T-helper 1 cell (primary cell): ENCODE measurements around the gene LRP3.

Source experiments
- DNase-seq, 5 donors: peaks; one replicate each; pipeline ENCODE4 v3.0.0-alpha.2; 2012 to 2020

Gene LRP3

GRCh38 chr19:33240181-33240771, 46.1 kb downstream of the LRP3 start:
- no peak for DNase-seq

- no peak for DNase-seq
Measured at GRCh38 chr19:33241091-33241529, 47.0 kb downstream of the LRP3 start.

DNA sequence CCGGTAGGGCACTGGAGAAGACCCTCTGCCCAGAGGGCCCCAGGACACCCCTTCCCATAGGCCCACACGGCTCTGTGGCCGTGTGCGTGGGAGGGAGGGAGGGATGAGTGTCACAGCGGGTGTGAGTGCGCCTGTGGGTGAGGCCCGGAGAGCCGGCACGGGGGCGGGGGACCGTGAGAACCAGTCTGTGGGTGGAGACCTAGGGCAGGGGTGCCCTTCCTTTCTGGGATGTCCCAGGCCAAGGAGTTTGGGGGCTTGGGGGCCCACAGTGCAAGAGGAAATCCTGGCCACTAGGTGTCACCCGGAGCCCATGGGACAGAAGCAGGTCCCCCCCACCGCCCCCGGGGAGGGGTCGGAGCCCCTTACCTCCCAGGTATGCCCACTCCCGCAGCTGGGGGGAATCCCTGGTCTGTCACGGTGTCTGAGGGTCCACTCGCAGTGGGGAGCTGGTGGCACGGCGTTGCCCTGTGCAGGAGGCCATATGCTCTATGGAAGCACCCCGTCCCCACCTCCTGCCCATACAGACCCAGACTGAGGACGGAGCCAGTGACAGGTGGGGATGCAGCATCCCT, 47.5 kb downstream of the LRP3 start:
- DNase-seq = no peak

GRCh38 chr19:33242131-33242530, 48.0 kb downstream of the LRP3 start:
- no peak for DNase-seq

GRCh38 chr19:33242911-33243310, 48.8 kb downstream of the LRP3 start:
- DNase-seq = no peak

- DNase-seq = no peak
Measured at GRCh38 chr19:33245948-33246708, 52.0 kb downstream of the LRP3 start.

DNA sequence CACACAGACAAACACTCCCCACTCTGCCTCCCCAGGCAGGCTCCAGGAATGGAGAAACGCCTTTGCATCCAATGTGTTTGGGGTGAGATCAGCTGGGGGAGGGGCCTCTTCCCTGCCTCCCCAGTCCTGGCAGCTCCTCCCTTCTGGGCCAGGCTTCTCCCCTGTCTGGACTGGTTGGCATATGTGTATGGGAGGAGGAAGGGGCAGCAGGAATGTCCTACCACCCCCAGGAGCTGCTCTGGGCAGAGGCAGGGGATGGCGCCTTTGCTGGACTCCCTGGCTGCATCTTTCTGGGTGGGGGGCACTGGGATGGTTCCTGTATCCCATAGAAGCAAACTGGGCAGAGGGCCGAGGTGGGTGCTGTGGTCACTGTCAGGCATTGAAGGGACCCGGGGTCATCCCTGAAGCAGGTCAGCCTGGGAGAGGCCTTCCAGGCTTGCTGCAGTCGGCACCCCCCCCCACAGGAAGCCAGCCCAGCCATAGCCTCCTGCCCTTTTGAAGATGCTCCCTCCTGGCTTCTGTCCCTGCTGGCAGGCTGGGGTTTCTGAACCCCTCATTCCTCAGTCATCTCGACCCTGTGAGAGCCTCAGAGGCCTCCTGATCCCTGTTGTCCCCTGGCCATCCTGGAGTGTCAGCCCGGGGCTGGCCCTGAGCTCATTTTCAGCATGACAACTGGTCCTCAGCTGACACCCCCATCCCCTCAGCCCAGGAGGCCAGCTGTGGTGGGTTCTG, 52.7 kb downstream of the LRP3 start:
- no peak for DNase-seq

- DNase-seq = no peak
Measured at GRCh38 chr19:33247441-33247819, 53.3 kb downstream of the LRP3 start.

DNA sequence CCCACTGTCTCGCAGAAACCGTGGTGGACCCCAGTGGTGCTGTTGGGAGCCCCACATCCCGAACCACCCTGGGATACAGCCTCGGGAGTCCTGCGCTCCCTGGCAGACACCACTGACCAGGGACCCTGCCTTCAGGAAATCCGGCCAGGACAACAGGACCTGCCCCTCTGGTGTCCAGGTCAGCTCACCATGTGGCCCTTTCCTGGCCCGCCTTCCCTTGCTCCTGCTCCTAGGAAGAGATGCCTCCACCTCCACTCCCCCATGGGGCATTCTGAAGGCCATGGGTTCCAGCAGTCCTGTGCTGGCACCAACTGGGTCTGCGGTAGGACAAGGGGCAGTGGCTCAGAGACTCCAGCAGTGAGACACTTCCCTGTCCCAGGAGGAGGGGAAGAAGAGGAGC, 54.0 kb downstream of the LRP3 start:
- no peak for DNase-seq

- no peak for DNase-seq
Measured at GRCh38 chr19:33248553-33248953, 54.4 kb downstream of the LRP3 start.

DNA sequence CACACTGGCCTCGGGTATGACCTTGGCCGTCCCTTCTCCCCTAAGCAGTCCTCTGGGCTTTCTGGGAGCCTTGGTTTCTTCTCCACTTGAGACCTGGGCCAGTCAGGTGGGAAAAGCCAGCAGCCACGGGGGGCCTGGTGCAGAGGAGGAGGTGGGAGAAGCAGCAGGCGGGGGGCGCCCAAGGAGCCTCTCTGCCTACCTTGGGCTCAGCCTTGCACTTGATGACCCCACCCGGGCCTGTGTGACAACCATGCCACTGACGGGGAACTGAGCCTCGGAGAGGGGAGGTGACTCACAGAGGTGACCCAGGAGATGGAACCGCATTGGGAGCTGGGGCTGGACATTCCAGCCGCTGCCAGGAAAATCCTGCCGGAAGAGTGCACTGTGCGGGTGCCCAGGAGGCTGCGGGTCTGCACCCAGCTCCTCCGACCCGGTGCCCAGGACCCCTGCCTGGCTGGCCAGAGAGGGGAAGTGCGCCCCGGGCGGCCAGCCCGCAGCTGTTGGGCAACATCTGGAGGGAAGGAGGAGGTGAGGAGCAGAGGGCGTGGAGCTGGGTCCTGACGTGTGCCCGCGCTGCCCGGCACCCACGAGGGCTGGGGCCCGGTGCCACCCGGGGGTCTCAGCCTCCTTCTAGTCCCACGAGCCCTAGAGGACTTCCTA, 55.0 kb downstream of the LRP3 start:
- no peak for DNase-seq

GRCh38 chr19:33249740-33250366, 55.7 kb downstream of the LRP3 start:
- no peak for DNase-seq

DNA sequence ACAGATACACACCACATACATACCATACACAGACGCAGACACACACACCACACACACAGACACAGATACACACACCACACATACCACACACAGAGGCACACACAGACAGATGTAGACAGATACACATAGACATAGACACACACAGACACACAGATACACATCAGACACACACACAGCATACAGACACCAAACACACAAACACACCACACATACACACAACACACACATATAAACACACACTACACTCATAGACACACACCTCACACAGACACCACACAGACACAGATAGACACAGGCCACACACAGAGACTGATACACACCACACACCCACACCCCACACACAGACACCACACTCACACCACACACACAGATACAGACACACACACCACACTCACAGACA, 56.4 kb downstream of the LRP3 start:
- DNase-seq = no peak

DNA sequence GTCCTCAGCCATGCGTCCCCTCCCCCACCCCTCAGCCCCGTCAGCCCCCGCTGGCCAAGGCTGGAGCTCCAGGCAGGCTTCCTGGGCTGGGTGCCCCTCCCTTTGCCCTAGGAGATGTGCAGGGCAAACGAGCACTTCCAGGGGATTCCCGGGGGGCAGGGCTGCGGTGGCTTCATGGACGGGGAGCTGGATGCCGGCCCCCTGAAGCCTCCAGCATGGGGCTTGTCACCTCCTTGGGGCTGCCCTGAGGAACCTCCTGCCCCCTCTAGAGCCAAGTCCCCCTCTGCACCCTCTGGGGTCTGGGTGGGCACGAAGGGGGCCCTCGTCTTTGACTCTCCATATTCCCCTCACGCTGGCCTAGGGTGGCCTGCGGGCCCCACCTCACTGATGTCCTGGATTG, 56.9 kb downstream of the LRP3 start:
- DNase-seq = no peak

DNA sequence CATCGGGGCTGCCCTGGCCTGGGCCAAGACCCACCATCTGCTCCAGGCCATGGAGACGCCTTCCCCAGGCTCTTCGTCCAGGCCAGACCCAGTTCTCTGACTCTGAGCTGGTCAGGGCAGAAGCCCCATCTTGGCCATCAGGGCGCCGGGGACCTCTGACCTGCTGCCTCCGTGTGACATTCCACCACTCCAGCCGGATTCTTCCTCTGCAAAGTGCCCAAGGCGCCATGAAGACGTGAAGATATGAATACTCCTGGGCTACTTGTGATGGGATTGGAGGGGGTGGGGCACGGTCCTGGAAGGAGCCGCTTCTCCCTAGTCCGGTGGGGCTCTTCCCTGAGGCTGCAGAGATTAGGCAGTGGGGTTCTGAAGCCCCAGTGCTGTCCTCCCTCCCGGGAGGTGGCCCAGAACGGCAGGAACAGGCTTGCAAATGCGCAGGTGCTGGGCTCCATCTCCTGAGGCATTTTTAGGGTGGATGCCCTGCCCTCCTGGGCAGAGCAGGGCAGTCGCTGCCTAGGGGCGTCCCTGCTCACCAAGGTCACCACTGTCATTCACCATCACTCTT, 57.5 kb downstream of the LRP3 start:
- DNase-seq = no peak

GRCh38 chr19:33252418-33252962, 58.4 kb downstream of the LRP3 start:
- no peak for DNase-seq

GRCh38 chr19:33252971-33253370, 58.8 kb downstream of the LRP3 start:
- no peak for DNase-seq

DNA sequence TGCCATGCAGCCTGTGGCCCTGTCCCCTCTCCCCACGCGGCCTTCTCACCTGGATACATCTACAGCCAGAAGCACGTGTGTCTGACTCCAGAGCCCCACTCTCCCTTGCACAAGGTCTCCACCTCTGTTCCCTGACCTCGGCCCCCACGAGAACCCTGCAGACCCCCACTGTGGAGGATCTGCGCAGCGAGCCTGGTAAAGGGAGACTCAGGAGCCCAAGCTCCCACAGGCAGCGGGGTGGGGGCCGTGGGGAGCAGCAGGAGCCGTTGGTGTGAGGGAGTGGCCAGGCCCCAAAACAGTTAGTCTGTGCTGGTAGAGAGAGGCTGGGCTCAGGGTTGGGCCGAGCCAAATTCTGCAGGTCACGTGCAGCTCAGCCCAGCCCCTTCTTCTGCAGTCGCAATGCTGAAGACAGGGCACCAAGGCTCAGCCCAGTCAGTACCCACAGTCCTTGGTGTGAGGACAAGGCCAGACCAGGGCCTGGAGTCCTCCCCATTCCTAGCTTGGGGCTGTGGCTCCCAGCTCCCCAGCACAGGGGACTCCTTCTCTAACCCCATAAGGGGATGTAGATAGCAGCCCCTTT, 60.2 kb downstream of the LRP3 start:
- no peak for DNase-seq

DNA sequence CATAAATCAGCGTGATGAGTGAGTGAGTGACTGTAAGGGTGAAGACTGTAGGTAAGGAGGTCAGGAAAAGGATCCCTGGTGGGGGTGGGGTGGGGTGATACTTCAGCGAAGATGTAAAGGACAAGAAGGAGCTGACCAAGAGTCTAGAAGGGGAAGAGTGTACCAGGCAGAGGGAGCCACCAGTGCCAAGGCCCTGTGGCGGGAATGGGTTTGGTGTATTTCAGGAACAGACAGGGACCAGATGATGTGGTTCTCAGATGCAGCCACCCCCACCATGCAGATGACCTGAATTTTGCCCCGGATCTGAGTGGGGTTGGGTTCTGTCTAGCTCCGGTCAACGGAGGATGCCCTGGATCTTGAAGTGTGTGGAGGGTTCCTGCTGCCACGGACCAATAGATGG, 61.7 kb downstream of the LRP3 start:
- no peak for DNase-seq

GRCh38 chr19:33256261-33256660, 62.1 kb downstream of the LRP3 start:
- DNase-seq = no peak

DNA sequence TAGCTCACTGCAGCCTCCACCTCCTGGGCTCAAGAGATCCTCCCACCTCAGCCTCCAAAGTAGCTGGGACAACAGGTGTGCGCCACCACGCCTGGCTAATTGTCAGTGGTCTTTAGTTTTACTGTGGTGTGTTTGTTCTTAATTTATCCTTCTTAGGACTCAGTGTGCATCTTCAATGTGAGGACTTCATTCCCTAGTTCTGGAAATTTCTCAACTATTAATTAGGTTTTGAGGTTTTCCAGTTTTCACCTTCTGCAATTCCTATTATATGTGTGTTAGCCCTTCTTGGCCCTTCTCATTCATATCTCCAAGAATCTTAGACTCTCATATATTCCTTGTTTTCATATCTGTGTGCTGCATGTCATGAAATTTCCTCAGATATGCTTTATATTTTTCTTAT, 63.7 kb downstream of the LRP3 start:
- no peak for DNase-seq
